Measurements from ENCODE around the gene CLEC20A. TPM values are rescaled to one million over a fixed set of nuclear protein-coding genes. Genes with fewer than 3 reads are reported as not detected.

Gene CLEC20A
- total and polyA plus RNA-seq, 9 donors = 0.04 to 0.16 TPM; not detected in 7

GRCh38 chr1:178458203-178458602, 38.6 kb downstream of the CLEC20A start:
- Histone ChIP-seq H3K4me3 (ENCODE audit: low read length) (no peak overlapping the region), H3K36me3 (ENCODE audit: control insufficient read depth, insufficient read depth, low read length) (peaks cover 11% of the 10 kb centered on the region), H3K27ac (ENCODE audit: low read length) (no peak overlapping the region), H3K27me3 (ENCODE audit: control insufficient read depth, insufficient read depth, low read length) (no peaks in the 10 kb centered on the region), H3K4me1 (ENCODE audit: control insufficient read depth, insufficient read depth, low read length) (no peaks in the 10 kb centered on the region), H3K9me3 (replicated peaks; ENCODE audit: control insufficient read depth, low read depth, low read length) (no peaks in the 10 kb centered on the region)
- 91% methylated on average over 12 of the region's 12 CpGs for WGBS (ENCODE audit: insufficient coverage)
- DNase-seq = no peak

GRCh38 chr1:178457651-178458050, 39.1 kb downstream of the CLEC20A start:
- H3K4me3 ChIP-seq (ENCODE audit: low read length) = no peak overlapping the region
- H3K36me3 ChIP-seq (ENCODE audit: control insufficient read depth, insufficient read depth, low read length) = peaks cover 11% of the 10 kb centered on the region
- 91% methylated on average over 5 of the region's 5 CpGs for WGBS (ENCODE audit: insufficient coverage)
- H3K4me1 ChIP-seq (ENCODE audit: control insufficient read depth, insufficient read depth, low read length) = no peaks in the 10 kb centered on the region
- H3K27ac ChIP-seq (ENCODE audit: low read length) = no peak overlapping the region
- no peak for DNase-seq
- H3K27me3 ChIP-seq (ENCODE audit: control insufficient read depth, insufficient read depth, low read length) = no peaks in the 10 kb centered on the region
- no peaks in the 10 kb centered on the region for H3K9me3 ChIP-seq (replicated peaks; ENCODE audit: control insufficient read depth, low read depth, low read length)

- Histone ChIP-seq H3K4me1 (ENCODE audit: control insufficient read depth, insufficient read depth, low read length) (no peaks in the 10 kb centered on the region), H3K9me3 (replicated peaks; ENCODE audit: control insufficient read depth, low read depth, low read length) (no peaks in the 10 kb centered on the region), H3K27ac (ENCODE audit: low read length) (no peak overlapping the region), H3K27me3 (ENCODE audit: control insufficient read depth, insufficient read depth, low read length) (no peaks in the 10 kb centered on the region), H3K4me3 (ENCODE audit: low read length) (no peak overlapping the region), H3K36me3 (ENCODE audit: control insufficient read depth, insufficient read depth, low read length) (peaks cover 17% of the 10 kb centered on the region)
- 93% methylated on average over 8 of the region's 13 CpGs for WGBS (ENCODE audit: insufficient coverage)
- no peak for DNase-seq
These were observed 40.3 kb downstream of the CLEC20A start for GRCh38 chr1:178456472-178456871.

- H3K9me3 ChIP-seq (replicated peaks; ENCODE audit: control insufficient read depth, low read depth, low read length) = no peaks in the 10 kb centered on the region
- H3K27me3 ChIP-seq (ENCODE audit: control insufficient read depth, insufficient read depth, low read length) = no peaks in the 10 kb centered on the region
- H3K4me1 ChIP-seq (ENCODE audit: control insufficient read depth, insufficient read depth, low read length) = no peaks in the 10 kb centered on the region
- WGBS (ENCODE audit: insufficient coverage) = no CpG with 5 or more reads among the region's 3 CpGs
- H3K27ac ChIP-seq (ENCODE audit: low read length) = no peak overlapping the region
- peaks cover 9% of the 10 kb centered on the region for H3K36me3 ChIP-seq (ENCODE audit: control insufficient read depth, insufficient read depth, low read length)
- no peak overlapping the region for H3K4me3 ChIP-seq (ENCODE audit: low read length)
- DNase-seq = no peak
These were observed 44.8 kb downstream of the CLEC20A start for GRCh38 chr1:178452013-178452412.

GRCh38 chr1:178451529-178451928, 45.2 kb downstream of the CLEC20A start:
- H3K27me3 ChIP-seq (ENCODE audit: control insufficient read depth, insufficient read depth, low read length) = no peaks in the 10 kb centered on the region
- no peak overlapping the region for H3K27ac ChIP-seq (ENCODE audit: low read length)
- no peak overlapping the region for H3K4me3 ChIP-seq (ENCODE audit: low read length)
- peaks cover 7% of the 10 kb centered on the region for H3K36me3 ChIP-seq (ENCODE audit: control insufficient read depth, insufficient read depth, low read length)
- H3K9me3 ChIP-seq (replicated peaks; ENCODE audit: control insufficient read depth, low read depth, low read length) = no peaks in the 10 kb centered on the region
- H3K4me1 ChIP-seq (ENCODE audit: control insufficient read depth, insufficient read depth, low read length) = no peaks in the 10 kb centered on the region
- DNase-seq = no peak
- no CpG with 5 or more reads among the region's 3 CpGs for WGBS (ENCODE audit: insufficient coverage)

GRCh38 chr1:178450871-178451270, 45.9 kb downstream of the CLEC20A start:
- Histone ChIP-seq H3K4me3 (ENCODE audit: low read length) (no peak overlapping the region), H3K9me3 (replicated peaks; ENCODE audit: control insufficient read depth, low read depth, low read length) (no peaks in the 10 kb centered on the region), H3K4me1 (ENCODE audit: control insufficient read depth, insufficient read depth, low read length) (no peaks in the 10 kb centered on the region), H3K27ac (ENCODE audit: low read length) (no peak overlapping the region), H3K27me3 (ENCODE audit: control insufficient read depth, insufficient read depth, low read length) (no peaks in the 10 kb centered on the region), H3K36me3 (ENCODE audit: control insufficient read depth, insufficient read depth, low read length) (peaks cover 6% of the 10 kb centered on the region)
- WGBS (ENCODE audit: insufficient coverage) = no CpG with 5 or more reads among the region's 6 CpGs
- no peak for DNase-seq

- Histone ChIP-seq H3K9me3 (replicated peaks; ENCODE audit: control insufficient read depth, low read depth, low read length) (no peaks in the 10 kb centered on the region), H3K27ac (ENCODE audit: low read length) (no peak overlapping the region), H3K27me3 (ENCODE audit: control insufficient read depth, insufficient read depth, low read length) (no peaks in the 10 kb centered on the region), H3K4me3 (ENCODE audit: low read length) (no peak overlapping the region), H3K36me3 (ENCODE audit: control insufficient read depth, insufficient read depth, low read length) (peaks cover 9% of the 10 kb centered on the region), H3K4me1 (ENCODE audit: control insufficient read depth, insufficient read depth, low read length) (no peaks in the 10 kb centered on the region)
- no peak for DNase-seq
- no CpG with 5 or more reads among the region's 3 CpGs for WGBS (ENCODE audit: insufficient coverage)
These were observed 53.8 kb downstream of the CLEC20A start for GRCh38 chr1:178442925-178443324.

- Histone ChIP-seq H3K36me3 (ENCODE audit: control insufficient read depth, insufficient read depth, low read length) (peaks cover 9% of the 10 kb centered on the region), H3K9me3 (replicated peaks; ENCODE audit: control insufficient read depth, low read depth, low read length) (no peaks in the 10 kb centered on the region), H3K4me3 (ENCODE audit: low read length) (no peak overlapping the region), H3K27ac (ENCODE audit: low read length) (no peak overlapping the region), H3K4me1 (ENCODE audit: control insufficient read depth, insufficient read depth, low read length) (no peaks in the 10 kb centered on the region), H3K27me3 (ENCODE audit: control insufficient read depth, insufficient read depth, low read length) (no peaks in the 10 kb centered on the region)
- no peak for DNase-seq
- WGBS (ENCODE audit: insufficient coverage) = no CpG with 5 or more reads among the region's 2 CpGs
These were observed 58.3 kb downstream of the CLEC20A start for GRCh38 chr1:178438432-178438831.

- WGBS (ENCODE audit: insufficient coverage) = no CpG with 5 or more reads among the region's 2 CpGs
These were observed 59.9 kb downstream of the CLEC20A start for GRCh38 chr1:178436899-178437298.

GRCh38 chr1:178434899-178435435, 61.8 kb downstream of the CLEC20A start:
- H3K27ac ChIP-seq (ENCODE audit: low read length) = no peak overlapping the region
- no peaks in the 10 kb centered on the region for H3K36me3 ChIP-seq (ENCODE audit: control insufficient read depth, insufficient read depth, low read length)
- H3K9me3 ChIP-seq (replicated peaks; ENCODE audit: control insufficient read depth, low read depth, low read length) = no peaks in the 10 kb centered on the region
- H3K4me1 ChIP-seq (ENCODE audit: control insufficient read depth, insufficient read depth, low read length) = no peaks in the 10 kb centered on the region
- H3K4me3 ChIP-seq (ENCODE audit: low read length) = no peak overlapping the region
- DNase-seq = no peak
- no peaks in the 10 kb centered on the region for H3K27me3 ChIP-seq (ENCODE audit: control insufficient read depth, insufficient read depth, low read length)

More at GRCh38 chr1:178436899-178437298, 59.9 kb downstream of the CLEC20A start:
- Histone ChIP-seq H3K27ac (ENCODE audit: low read length) (no peak overlapping the region), H3K9me3 (replicated peaks; ENCODE audit: control insufficient read depth, low read depth, low read length) (no peaks in the 10 kb centered on the region), H3K4me1 (ENCODE audit: control insufficient read depth, insufficient read depth, low read length) (no peaks in the 10 kb centered on the region), H3K4me3 (ENCODE audit: low read length) (no peak overlapping the region), H3K27me3 (ENCODE audit: control insufficient read depth, insufficient read depth, low read length) (no peaks in the 10 kb centered on the region), H3K36me3 (ENCODE audit: control insufficient read depth, insufficient read depth, low read length) (peaks cover 2% of the 10 kb centered on the region)
- DNase-seq = no peak

- no CpG with 5 or more reads among the region's 1 CpG for WGBS (ENCODE audit: insufficient coverage)
- Histone ChIP-seq H3K4me3 (ENCODE audit: low read length) (no peak overlapping the region), H3K9me3 (replicated peaks; ENCODE audit: control insufficient read depth, low read depth, low read length) (no peaks in the 10 kb centered on the region), H3K4me1 (ENCODE audit: control insufficient read depth, insufficient read depth, low read length) (no peaks in the 10 kb centered on the region), H3K27ac (ENCODE audit: low read length) (no peak overlapping the region), H3K27me3 (ENCODE audit: control insufficient read depth, insufficient read depth, low read length) (no peaks in the 10 kb centered on the region), H3K36me3 (ENCODE audit: control insufficient read depth, insufficient read depth, low read length) (no peaks in the 10 kb centered on the region)
- DNase-seq = no peak
These were observed 62.4 kb downstream of the CLEC20A start for GRCh38 chr1:178434360-178434759.

Measured in muscle of leg (tissue), 11 donors.